Measurements from ENCODE around the gene PNRC1.

Gene PNRC1

DNA sequence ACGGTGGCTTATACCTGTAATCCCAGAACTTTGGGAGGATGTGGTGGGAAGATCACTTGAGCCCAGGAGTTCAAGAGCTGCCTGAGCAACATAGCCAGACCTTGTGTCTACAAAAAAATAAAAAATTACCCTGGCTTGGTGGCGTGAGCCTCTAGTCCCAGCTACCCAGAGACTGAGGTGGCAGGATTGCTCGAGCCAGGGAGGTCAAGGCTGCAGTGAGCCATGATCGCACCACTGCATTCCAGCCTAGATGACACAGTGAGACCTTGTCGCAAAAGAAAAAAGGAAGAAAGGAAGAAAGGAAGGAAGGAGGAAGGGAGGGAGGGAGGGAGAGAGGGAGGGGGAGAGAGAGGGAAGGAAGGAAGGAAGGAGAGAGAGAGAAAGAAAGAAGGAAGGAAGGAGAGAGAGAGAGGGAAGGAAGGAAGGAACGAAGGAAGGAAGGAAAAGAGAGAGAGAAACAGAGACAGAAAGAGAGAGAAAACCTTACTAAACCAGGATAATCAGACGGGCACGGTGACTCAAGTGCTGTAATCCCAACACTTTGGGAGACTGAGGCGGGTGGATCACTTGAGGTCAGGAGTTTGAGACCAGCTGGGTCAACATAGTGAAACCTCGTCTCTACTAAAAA, 10.9 kb upstream of the PNRC1 start:
- Histone ChIP-seq H3K4me2 (ENCODE audit: low read depth, low read length) (no peak overlapping the region), H4K20me1 (ENCODE audit: insufficient read depth, low read length) (no peaks in the 10 kb centered on the region), H3F3A (ENCODE audit: insufficient read depth, low read length) (no peaks in the 10 kb centered on the region), H3K79me2 (ENCODE audit: low read length) (no peaks in the 10 kb centered on the region), H3K9ac (ENCODE audit: low read length) (no peak overlapping the region), H3K4me3 (ENCODE audit: low read length) (no peak overlapping the region), H3K4me1 (ENCODE audit: low read length) (no peaks in the 10 kb centered on the region), H3K27me3 (replicated peaks; ENCODE audit: insufficient read depth, low read length) (no peaks in the 10 kb centered on the region), H3K36me3 (replicated peaks; ENCODE audit: insufficient read depth, low read length) (no peaks in the 10 kb centered on the region), H3K9me3 (replicated peaks; ENCODE audit: insufficient read depth, low read length) (no peaks in the 10 kb centered on the region), H3K9me2 (replicated peaks; ENCODE audit: insufficient read depth, low read length) (no peaks in the 10 kb centered on the region), H2AFZ (ENCODE audit: low read length) (no peak overlapping the region), H3K27ac (ENCODE audit: low read length) (no peak overlapping the region)
- no peak for DNase-seq
- TF ChIP-seq EZH2 (optimal IDR thresholded peaks at IDR 0.05; ENCODE audit: low read depth, low read length) (no peak), CTCF (IDR thresholded peaks at IDR 0.05; ENCODE audit: low read length) (no peak), EZH2phosphoT487 (IDR thresholded peaks at IDR 0.05; ENCODE audit: low read length) (no peak)

GRCh38 chr6:89071036-89071435, 9.5 kb upstream of the PNRC1 start:
- H3K36me3 ChIP-seq (replicated peaks; ENCODE audit: insufficient read depth, low read length): no peaks in the 10 kb centered on the region
- H2AFZ ChIP-seq (ENCODE audit: low read length): no peak overlapping the region
- no peaks in the 10 kb centered on the region for H3K27me3 ChIP-seq (replicated peaks; ENCODE audit: insufficient read depth, low read length)
- H4K20me1 ChIP-seq (ENCODE audit: insufficient read depth, low read length): no peaks in the 10 kb centered on the region
- H3F3A ChIP-seq (ENCODE audit: insufficient read depth, low read length): no peaks in the 10 kb centered on the region
- H3K4me1 ChIP-seq (ENCODE audit: low read length): no peaks in the 10 kb centered on the region
- H3K4me2 ChIP-seq (ENCODE audit: low read depth, low read length): no peak overlapping the region
- no peak overlapping the region for H3K4me3 ChIP-seq (ENCODE audit: low read length)
- H3K9me2 ChIP-seq (replicated peaks; ENCODE audit: insufficient read depth, low read length): no peaks in the 10 kb centered on the region
- H3K79me2 ChIP-seq (ENCODE audit: low read length): no peaks in the 10 kb centered on the region
- H3K9me3 ChIP-seq (replicated peaks; ENCODE audit: insufficient read depth, low read length): no peaks in the 10 kb centered on the region
- DNase-seq: no peak
- TF ChIP-seq CTCF (IDR thresholded peaks at IDR 0.05; ENCODE audit: low read length): no peak
- TF ChIP-seq EZH2phosphoT487 (IDR thresholded peaks at IDR 0.05; ENCODE audit: low read length): no peak
- TF ChIP-seq EZH2 (optimal IDR thresholded peaks at IDR 0.05; ENCODE audit: low read depth, low read length): no peak
- H3K27ac ChIP-seq (ENCODE audit: low read length): no peak overlapping the region
- H3K9ac ChIP-seq (ENCODE audit: low read length): no peak overlapping the region

GRCh38 chr6:89073014-89073620, 7.4 kb upstream of the PNRC1 start:
- Histone ChIP-seq H3K79me2 (ENCODE audit: low read length) (no peaks in the 10 kb centered on the region), H3K27me3 (replicated peaks; ENCODE audit: insufficient read depth, low read length) (no peaks in the 10 kb centered on the region), H3K9me3 (replicated peaks; ENCODE audit: insufficient read depth, low read length) (no peaks in the 10 kb centered on the region), H3K4me3 (ENCODE audit: low read length) (no peak overlapping the region), H2AFZ (ENCODE audit: low read length) (no peak overlapping the region), H3K4me2 (ENCODE audit: low read depth, low read length) (no peak overlapping the region), H3K4me1 (ENCODE audit: low read length) (no peaks in the 10 kb centered on the region), H3F3A (ENCODE audit: insufficient read depth, low read length) (no peaks in the 10 kb centered on the region), H3K27ac (ENCODE audit: low read length) (no peak overlapping the region), H3K9me2 (replicated peaks; ENCODE audit: insufficient read depth, low read length) (no peaks in the 10 kb centered on the region), H3K36me3 (replicated peaks; ENCODE audit: insufficient read depth, low read length) (no peaks in the 10 kb centered on the region), H4K20me1 (ENCODE audit: insufficient read depth, low read length) (no peaks in the 10 kb centered on the region), H3K9ac (ENCODE audit: low read length) (no peak overlapping the region)
- no peak for DNase-seq
- no peak for TF ChIP-seq EZH2 (optimal IDR thresholded peaks at IDR 0.05; ENCODE audit: low read depth, low read length)
- no peak for TF ChIP-seq CTCF (IDR thresholded peaks at IDR 0.05; ENCODE audit: low read length)
- no peak for TF ChIP-seq EZH2phosphoT487 (IDR thresholded peaks at IDR 0.05; ENCODE audit: low read length)
